ENCODE measurements around the gene PDAP1. TPM values are rescaled to one million over a fixed set of nuclear protein-coding genes. Genes with fewer than 3 reads are reported as not detected.

PDAP1 gene
- total RNA-seq, 1 donor, result 33.7 TPM

GRCh38 chr7:99369767-99370391, 38.5 kb downstream of the PDAP1 start:
- Histone ChIP-seq H3K9me3 (ENCODE audit: low read depth, low read length) (no peaks in the 10 kb centered on the region), H3K36me3 (ENCODE audit: insufficient read depth, low read length) (peaks cover 22% of the 10 kb centered on the region), H4K20me1 (ENCODE audit: insufficient read depth, low read length) (peaks cover 3% of the 10 kb centered on the region), H3K4me1 (ENCODE audit: insufficient read depth, low read length) (peaks cover 12% of the 10 kb centered on the region), H3K27ac (ENCODE audit: low read depth, low read length) (no peak overlapping the region), H3K79me2 (ENCODE audit: insufficient read depth, low read length) (peaks cover 2% of the 10 kb centered on the region), H2AFZ (ENCODE audit: low read length) (no peak overlapping the region), H3K4me3 (ENCODE audit: insufficient read depth, low read length) (no peak overlapping the region), H3K27me3 (ENCODE audit: insufficient read depth, low read length) (no peaks in the 10 kb centered on the region), H3K4me2 (ENCODE audit: insufficient read depth, low read length) (peak overlapping the region; percentile 6)
- DNase-seq (ENCODE audit: insufficient read length, low spot score, missing footprints), result peak; percentile 91
- no peak for TF ChIP-seq CTCF (IDR thresholded peaks at IDR 0.05; ENCODE audit: extremely low read depth, low read depth, low read length)

GRCh38 chr7:99368750-99369389, 39.5 kb downstream of the PDAP1 start:
- no peak overlapping the region for H3K4me3 ChIP-seq (ENCODE audit: insufficient read depth, low read length)
- no peaks in the 10 kb centered on the region for H3K9me3 ChIP-seq (ENCODE audit: low read depth, low read length)
- no peaks in the 10 kb centered on the region for H3K79me2 ChIP-seq (ENCODE audit: insufficient read depth, low read length)
- H3K27ac ChIP-seq (ENCODE audit: low read depth, low read length), result no peak overlapping the region
- H3K4me2 ChIP-seq (ENCODE audit: insufficient read depth, low read length), result no peak overlapping the region
- no peaks in the 10 kb centered on the region for H3K27me3 ChIP-seq (ENCODE audit: insufficient read depth, low read length)
- no peak for TF ChIP-seq CTCF (IDR thresholded peaks at IDR 0.05; ENCODE audit: extremely low read depth, low read depth, low read length)
- H2AFZ ChIP-seq (ENCODE audit: low read length), result no peak overlapping the region
- H4K20me1 ChIP-seq (ENCODE audit: insufficient read depth, low read length), result peaks cover 3% of the 10 kb centered on the region
- H3K36me3 ChIP-seq (ENCODE audit: insufficient read depth, low read length), result peaks cover 31% of the 10 kb centered on the region
- DNase-seq (ENCODE audit: insufficient read length, low spot score, missing footprints), result no peak
- H3K4me1 ChIP-seq (ENCODE audit: insufficient read depth, low read length), result peaks cover 11% of the 10 kb centered on the region

- H4K20me1 ChIP-seq (ENCODE audit: insufficient read depth, low read length), result peaks cover 12% of the 10 kb centered on the region
These were observed 41.8 kb downstream of the PDAP1 start for GRCh38 chr7:99366646-99367045.

More at GRCh38 chr7:99366646-99367045, 41.8 kb downstream of the PDAP1 start:
- Histone ChIP-seq H3K4me1 (ENCODE audit: insufficient read depth, low read length) (peaks cover 10% of the 10 kb centered on the region), H3K79me2 (ENCODE audit: insufficient read depth, low read length) (no peaks in the 10 kb centered on the region), H3K4me2 (ENCODE audit: insufficient read depth, low read length) (no peak overlapping the region), H3K9me3 (ENCODE audit: low read depth, low read length) (no peaks in the 10 kb centered on the region), H3K4me3 (ENCODE audit: insufficient read depth, low read length) (no peak overlapping the region), H2AFZ (ENCODE audit: low read length) (no peak overlapping the region), H3K36me3 (ENCODE audit: insufficient read depth, low read length) (peaks cover 48% of the 10 kb centered on the region), H3K27ac (ENCODE audit: low read depth, low read length) (no peak overlapping the region), H3K27me3 (ENCODE audit: insufficient read depth, low read length) (no peaks in the 10 kb centered on the region)
- TF ChIP-seq CTCF (IDR thresholded peaks at IDR 0.05; ENCODE audit: extremely low read depth, low read depth, low read length), result no peak
- no peak for DNase-seq (ENCODE audit: insufficient read length, low spot score, missing footprints)
